ENCODE measurements around the gene PEX1. TPM values are rescaled to one million over a fixed set of nuclear protein-coding genes. Genes with fewer than 3 reads are reported as not detected.

PEX1 gene
- total RNA-seq, 6 donors from 2014 or later, result 8.4 to 31.3 (median 13.4) TPM

GRCh38 chr7:92563345-92563744, 35.0 kb upstream of the PEX1 start:
- DNase-seq (no peak), ATAC-seq (ENCODE audit: low FRiP score in 2 of 2) (no peak)
- Histone ChIP-seq H3K4me3 (no peak overlapping the region), H3K36me3 (peaks cover 15 to 75% (median 36%) of the 10 kb centered on the region in 4 donors), H3K27ac (no peak overlapping the region), H3K4me1 (no peaks in the 10 kb centered on the region), H3K27me3 (no peaks in the 10 kb centered on the region), H3K9me3 (no peaks in the 10 kb centered on the region)
- 71 to 87% methylated on average over 2 of the region's 2 CpGs for WGBS, 2 donors
- TF ChIP-seq POLR2AphosphoS5 (IDR thresholded peaks at IDR 0.05) (no peak), EP300 (IDR thresholded peaks at IDR 0.05) (no peak), CTCF (IDR thresholded peaks at IDR 0.05) (no peak), POLR2A (IDR thresholded peaks at IDR 0.05) (no peak)

- Histone ChIP-seq H3K4me3 (no peak overlapping the region), H3K27me3 (no peaks in the 10 kb centered on the region), H3K4me1 (no peaks in the 10 kb centered on the region), H3K36me3 (peaks cover 6 to 57% (median 18%) of the 10 kb centered on the region in 4 donors), H3K27ac (no peak overlapping the region), H3K9me3 (no peaks in the 10 kb centered on the region)
- ATAC-seq (ENCODE audit: low FRiP score in 2 of 2) (no peak), DNase-seq (no peak)
- no peak for TF ChIP-seq CTCF (IDR thresholded peaks at IDR 0.05)
These were observed 32.3 kb upstream of the PEX1 start for GRCh38 chr7:92560602-92561001.

GRCh38 chr7:92557808-92558362, 29.6 kb upstream of the PEX1 start:
- DNase-seq, result no peak
- Histone ChIP-seq H3K4me3 (no peak overlapping the region), H3K9me3 (no peaks in the 10 kb centered on the region), H3K36me3 (peaks cover 5 to 36% (median 12%) of the 10 kb centered on the region in 4 donors), H3K27me3 (no peaks in the 10 kb centered on the region), H3K4me1 (no peaks in the 10 kb centered on the region), H3K27ac (no peak overlapping the region)
- TF ChIP-seq EP300 (IDR thresholded peaks at IDR 0.05), result no peak
- no peak for ATAC-seq (ENCODE audit: low FRiP score in 2 of 2)
- 92% methylated on average over 7 of the region's 7 CpGs for WGBS, 2 donors

GRCh38 chr7:92557249-92557648, 28.9 kb upstream of the PEX1 start:
- Histone ChIP-seq H3K9me3 (no peaks in the 10 kb centered on the region), H3K4me3 (no peak overlapping the region), H3K27me3 (no peaks in the 10 kb centered on the region), H3K36me3 (peaks cover 4 to 30% (median 9%) of the 10 kb centered on the region in 4 donors), H3K27ac (no peak overlapping the region), H3K4me1 (no peaks in the 10 kb centered on the region)
- WGBS, 2 donors, result 83 to 96% methylated on average over 2 of the region's 2 CpGs
- ATAC-seq (ENCODE audit: low FRiP score in 2 of 2) (no peak), DNase-seq (no peak)
- TF ChIP-seq POLR2A (IDR thresholded peaks at IDR 0.05) (no peak), POLR2AphosphoS5 (IDR thresholded peaks at IDR 0.05) (no peak), CTCF (IDR thresholded peaks at IDR 0.05) (no peak), EP300 (IDR thresholded peaks at IDR 0.05) (no peak)

GRCh38 chr7:92550194-92550593, 21.9 kb upstream of the PEX1 start:
- no peak for ATAC-seq (ENCODE audit: low FRiP score in 2 of 2)
- Histone ChIP-seq H3K4me1 (no peaks in the 10 kb centered on the region), H3K36me3 (no peaks in the 10 kb centered on the region), H3K27ac (no peak overlapping the region), H3K4me3 (no peak overlapping the region), H3K9me3 (no peaks in the 10 kb centered on the region), H3K27me3 (no peaks in the 10 kb centered on the region)
- no peak for TF ChIP-seq EP300 (IDR thresholded peaks at IDR 0.05)
- TF ChIP-seq POLR2A (IDR thresholded peaks at IDR 0.05), result no peak
- no peak for TF ChIP-seq POLR2AphosphoS5 (IDR thresholded peaks at IDR 0.05)
- TF ChIP-seq CTCF (IDR thresholded peaks at IDR 0.05), result no peak
- WGBS, 2 donors, result 58 to 63% methylated on average over 4 of the region's 4 CpGs
- no peak for DNase-seq
